Activated B cell treated with CpG ODN at 0.5 μM for 24 hours (primary cell): Measurements from ENCODE around the gene ST6GALNAC5. TPM values are rescaled to one million over a fixed set of nuclear protein-coding genes. Genes with fewer than 3 reads are reported as not detected.

Experiments used
- ATAC-seq: fragments of 200-7000 bp; cut with Tn5 transposase; one replicate; pipeline ENCODE4 v1.10.0; 2021; ENCODE audit warnings: low read depth, mild to moderate bottlenecking, moderate library complexity
- CTCF ChIA-PET: fragments of 350-600 bp; sonication (Branson Sonifier 250); formaldehyde crosslinking; loops from one replicate; lab custom pipeline; 2021; ENCODE audit warnings: antibody characterized with exemption; lab: Charles Lee
- POLR2A ChIA-PET: fragments of 350-600 bp; sonication (Branson Sonifier 250); formaldehyde crosslinking; loops from one replicate; lab custom pipeline; 2021; ENCODE audit warnings: antibody characterized with exemption; lab: Charles Lee
- DNase-seq: peaks from one replicate; pipeline ENCODE4 v3.0.0; 2022
- H3K27ac Mint-ChIP-seq: one replicate; pipeline ENCODE4 v1.8.0; 2020; ENCODE audit warnings: mixed read lengths
- H3K27me3 Mint-ChIP-seq: one replicate; pipeline ENCODE4 v1.8.0; 2021; ENCODE audit warnings: mixed read lengths
- H3K36me3 Mint-ChIP-seq: one replicate; pipeline ENCODE4 v1.8.0; 2021; ENCODE audit warnings: low read depth, mixed read lengths
- H3K4me1 Mint-ChIP-seq: one replicate; pipeline ENCODE4 v1.8.0; 2021; ENCODE audit warnings: mixed read lengths
- H3K4me3 Mint-ChIP-seq: one replicate; pipeline ENCODE4 v1.8.0; 2020; ENCODE audit warnings: mild to moderate bottlenecking, mixed read lengths
- H3K9me3 Mint-ChIP-seq: one replicate; pipeline ENCODE4 v1.8.0; 2020; ENCODE audit warnings: mixed read lengths
- CTCF ChIP-seq: fragments of 200-600 bp; IDR thresholded peaks from one replicate; pipeline ENCODE4 v1.8.0; 2022; ENCODE audit warnings: antibody characterized with exemption, mild to moderate bottlenecking
- intact Hi-C: fragments of 100-400 bp; cut with micrococcal nuclease; formaldehyde crosslinking; loops from one replicate; pipeline ENCODE4 v1.15.1; 2024
- total RNA-seq: library from RNA; stranded (reverse); gene quantifications from 2 replicates; pipeline ENCODE4 v1.2.3, GENCODE V29; 2022

ST6GALNAC5 gene
- total RNA-seq, 1 donor from 2014 or later = not detected

- Mint-ChIP-seq H3K9me3 (no peaks in the 10 kb centered on the region), H3K36me3 (no peaks in the 10 kb centered on the region), H3K4me3 (no peak overlapping the region), H3K27ac (no peak overlapping the region), H3K27me3 (peaks cover 4% of the 10 kb centered on the region), H3K4me1 (no peaks in the 10 kb centered on the region)
- no peak for TF ChIP-seq CTCF
- ChIA-PET POLR2A (no interaction called here), CTCF (interaction anchor here (1.2 kb wide), 1 partner anchor 11 kb away, joined by 3 read pairs; no protein-coding TSS in a partner anchor)
- ATAC-seq (no peak), DNase-seq (no peak)
- intact Hi-C loops = no loop called here
Measured at GRCh38 chr1:76928522-76928921, 61.2 kb downstream of the ST6GALNAC5 start.

GRCh38 chr1:76929136-76929535 is 61.9 kb downstream of the ST6GALNAC5 start:
- Mint-ChIP-seq H3K4me3 (no peak overlapping the region), H3K9me3 (no peaks in the 10 kb centered on the region), H3K27ac (no peak overlapping the region), H3K36me3 (no peaks in the 10 kb centered on the region), H3K27me3 (peaks cover 4% of the 10 kb centered on the region), H3K4me1 (no peaks in the 10 kb centered on the region)
- ChIA-PET POLR2A (no interaction called here), CTCF (no interaction called here)
- ATAC-seq (no peak), DNase-seq (no peak)
- TF ChIP-seq CTCF = no peak
- intact Hi-C loops = no loop called here

GRCh38 chr1:76933847-76934815 is 66.9 kb downstream of the ST6GALNAC5 start:
- Mint-ChIP-seq H3K4me1 (no peaks in the 10 kb centered on the region), H3K9me3 (no peaks in the 10 kb centered on the region), H3K27ac (no peak overlapping the region), H3K36me3 (no peaks in the 10 kb centered on the region), H3K27me3 (no peaks in the 10 kb centered on the region), H3K4me3 (no peak overlapping the region)
- ATAC-seq = no peak
- DNase-seq = no peak
- POLR2A ChIA-PET = no interaction called here
- CTCF ChIA-PET = no interaction called here
- no peak for TF ChIP-seq CTCF
- intact Hi-C loops = no loop called here

GRCh38 chr1:76938304-76938703 is 71.0 kb downstream of the ST6GALNAC5 start:
- H3K4me3 Mint-ChIP-seq = no peak overlapping the region
- ChIA-PET CTCF (no interaction called here), POLR2A (no interaction called here)
- no peak for TF ChIP-seq CTCF
- H3K9me3 Mint-ChIP-seq = no peaks in the 10 kb centered on the region
- no peaks in the 10 kb centered on the region for H3K4me1 Mint-ChIP-seq
- no peaks in the 10 kb centered on the region for H3K36me3 Mint-ChIP-seq
- intact Hi-C loops = no loop called here
- H3K27ac Mint-ChIP-seq = no peak overlapping the region
- H3K27me3 Mint-ChIP-seq = no peaks in the 10 kb centered on the region
- no peak for DNase-seq
- no peak for ATAC-seq

- no peaks in the 10 kb centered on the region for H3K9me3 Mint-ChIP-seq
- H3K27ac Mint-ChIP-seq = no peak overlapping the region
- no peak for ATAC-seq
- H3K36me3 Mint-ChIP-seq = no peaks in the 10 kb centered on the region
- intact Hi-C loops = no loop called here
- H3K4me1 Mint-ChIP-seq = no peaks in the 10 kb centered on the region
- no peaks in the 10 kb centered on the region for H3K27me3 Mint-ChIP-seq
- CTCF ChIA-PET = no interaction called here
- POLR2A ChIA-PET = no interaction called here
- no peak for TF ChIP-seq CTCF
- no peak for DNase-seq
- no peak overlapping the region for H3K4me3 Mint-ChIP-seq
Measured at GRCh38 chr1:76939050-76939816, 72.0 kb downstream of the ST6GALNAC5 start.
